Keratinocyte (primary cell): ENCODE data around the gene ST8SIA6. TPM values are rescaled to one million over a fixed set of nuclear protein-coding genes. Genes with fewer than 3 reads are reported as not detected.

Source experiments
- DNase-seq: peaks from one replicate; pipeline ENCODE4 v3.0.0-alpha.2; 2011; ENCODE audit warnings: low read depth, missing footprints, low spot score
- FAIRE-seq: peaks from 2 replicates; lab custom pipeline; 2011; peaks lifted over from hg19 to GRCh38; lab: Jason Lieb, UNC
- H2AFZ ChIP-seq: 2 replicates; pipeline ENCODE4 v1.6.0; 2012; ENCODE audit warnings: low read length, control low read depth, inconsistent platforms; ENCODE audit not compliant: control insufficient read depth
- H3K27ac ChIP-seq: 2 replicates; pipeline ENCODE4 v1.5.1; 2011; ENCODE audit warnings: low read length; ENCODE audit not compliant: control insufficient read depth, insufficient read depth
- H3K27me3 ChIP-seq: 3 replicates; pipeline ENCODE4 v1.6.0; 2011; ENCODE audit warnings: low read length; ENCODE audit not compliant: control insufficient read depth, insufficient read depth; ENCODE audit errors: extremely low read depth
- H3K36me3 ChIP-seq, 2 experiments: 2 replicates in 1 of 2; 3 replicates in 1 of 2; pipeline ENCODE4 v1.5.1; 2011; ENCODE audit warnings: low read length in 2 of 2, mild to moderate bottlenecking in 1 of 2; ENCODE audit not compliant: control insufficient read depth in 2 of 2, insufficient read depth in 2 of 2; ENCODE audit errors: extremely low read depth in 1 of 2
- H3K4me1 ChIP-seq: 3 replicates; pipeline ENCODE4 v1.5.1; 2011; ENCODE audit warnings: low read length; ENCODE audit not compliant: control insufficient read depth, insufficient read depth; ENCODE audit errors: extremely low read depth
- H3K4me2 ChIP-seq: 3 replicates; pipeline ENCODE4 v1.6.0; 2011; ENCODE audit warnings: low read depth, low read length; ENCODE audit not compliant: control insufficient read depth, insufficient read depth; ENCODE audit errors: extremely low read depth
- H3K4me3 ChIP-seq, 3 experiments: fragments of 200-600 bp in 1 of 3; sonication (generic) in 1 of 3; 2 replicates in 2 of 3; 3 replicates in 1 of 3; pipeline ENCODE4 v1.5.1; 2011 to 2016; ENCODE audit warnings: low read length in 3 of 3, mild to moderate bottlenecking in 3 of 3, control low read depth in 2 of 3, inconsistent platforms in 1 of 3, low read depth in 1 of 3, mixed read lengths in 1 of 3, mixed run types in 1 of 3, moderate library complexity in 1 of 3; ENCODE audit not compliant: control insufficient read depth in 2 of 3, insufficient read depth in 2 of 3; ENCODE audit errors: extremely low read depth in 1 of 3
- H3K79me2 ChIP-seq: 2 replicates; pipeline ENCODE4 v1.6.0; 2012; ENCODE audit warnings: low read length; ENCODE audit not compliant: control insufficient read depth, insufficient read depth
- H3K9ac ChIP-seq: 3 replicates; pipeline ENCODE4 v1.6.0; 2011; ENCODE audit warnings: low read length; ENCODE audit not compliant: control insufficient read depth, insufficient read depth; ENCODE audit errors: extremely low read depth
- H3K9me1 ChIP-seq: 3 replicates; pipeline ENCODE4 v1.6.0; 2011; ENCODE audit warnings: low read length; ENCODE audit not compliant: control insufficient read depth, insufficient read depth; ENCODE audit errors: extremely low read depth
- H3K9me3 ChIP-seq: 2 replicates; pipeline ENCODE4 v1.5.1; 2012; ENCODE audit warnings: low read depth, low read length; ENCODE audit not compliant: control insufficient read depth
- H4K20me1 ChIP-seq: 3 replicates; pipeline ENCODE4 v1.6.0; 2011; ENCODE audit warnings: low read length; ENCODE audit not compliant: control insufficient read depth, insufficient read depth; ENCODE audit errors: extremely low read depth
- CTCF ChIP-seq, 3 experiments: IDR thresholded peaks in 1 of 3; conservative IDR thresholded peaks in 1 of 3; optimal IDR thresholded peaks in 1 of 3; 2 replicates in 2 of 3; 3 replicates in 1 of 3; pipeline versions ENCODE3 to v1.5.1; 2011; ENCODE audit warnings: low read length in 3 of 3, mild to moderate bottlenecking in 3 of 3, moderate library complexity in 2 of 3, control low read depth in 1 of 3, inconsistent platforms in 1 of 3; ENCODE audit not compliant: insufficient read depth in 2 of 3; ENCODE audit errors: extremely low read depth in 1 of 3
- EZH2 ChIP-seq: IDR thresholded peaks from one replicate; pipeline ENCODE4 v1.6.1; 2012; ENCODE audit warnings: inconsistent platforms, mild to moderate bottlenecking, low read length, moderate library complexity
- dilution Hi-C: fragments of 300-500 bp; cut with MboI; formaldehyde crosslinking; loops from one replicate; pipeline ENCODE4 v1.7.0; 2020; ENCODE audit warnings: low sequenced_read_pairs; ENCODE audit not compliant: extremely low pct_ligation_motif_present
- polyA plus RNA-seq, 5 experiments: library from polyadenylated mRNA; depleted of rRNA in 3 of 5; stranded (reverse) in 3 of 5; stranded (forward) in 1 of 5; unstranded in 1 of 5; fragments of >200 nt; gene quantifications; 1 replicate in 1 of 5; 2 replicates in 3 of 5; 3 replicates in 1 of 5; pipeline versions ENCODE4 v1.2.1 to v1.2.3, GENCODE V29; 2011 to 2012; ENCODE audit warnings: missing spikeins in 2 of 5, low read depth in 1 of 5, low replicate concordance in 1 of 5

Gene ST8SIA6
- polyA plus RNA-seq, 1 donor (not counting 4 experiments of a cell fraction or from before 2014, with no cell fraction given), result not detected

GRCh38 chr10:17416442-17417211 is 37.8 kb downstream of the ST8SIA6 start:
- no peaks in the 10 kb centered on the region for H3K79me2 ChIP-seq
- peaks cover 8% of the 10 kb centered on the region for H3K27me3 ChIP-seq
- H3K4me1 ChIP-seq, result no peaks in the 10 kb centered on the region
- no peaks in the 10 kb centered on the region for H4K20me1 ChIP-seq
- no peak for FAIRE-seq
- dilution Hi-C loops, result no loop called here
- no peaks in the 10 kb centered on the region for H3K9me3 ChIP-seq
- no peak overlapping the region for H3K4me2 ChIP-seq
- no peak overlapping the region for H3K4me3 ChIP-seq
- no peak overlapping the region for H2AFZ ChIP-seq
- no peaks in the 10 kb centered on the region for H3K36me3 ChIP-seq
- H3K27ac ChIP-seq, result no peak overlapping the region
- no peak for TF ChIP-seq EZH2
- no peak for TF ChIP-seq CTCF (optimal IDR thresholded peaks at IDR 0.05 in 1 of 3, IDR thresholded peaks at IDR 0.05 in 1 of 3, conservative IDR thresholded peaks at IDR 0.05 in 1 of 3; ENCODE audit: extremely low read depth in 1 of 3, insufficient read depth in 2 of 3, low read length in 3 of 3)
- H3K9ac ChIP-seq, result no peak overlapping the region
- no peak for DNase-seq
- no peaks in the 10 kb centered on the region for H3K9me1 ChIP-seq

- FAIRE-seq, result no peak
- H3K9me1 ChIP-seq, result no peaks in the 10 kb centered on the region
- no peaks in the 10 kb centered on the region for H3K9me3 ChIP-seq
- no peak overlapping the region for H3K27ac ChIP-seq
- H3K4me2 ChIP-seq, result no peak overlapping the region
- no peaks in the 10 kb centered on the region for H3K36me3 ChIP-seq
- H4K20me1 ChIP-seq, result no peaks in the 10 kb centered on the region
- no peaks in the 10 kb centered on the region for H3K4me1 ChIP-seq
- H3K27me3 ChIP-seq, result peaks cover 8% of the 10 kb centered on the region
- no peak for DNase-seq
- H3K9ac ChIP-seq, result no peak overlapping the region
- dilution Hi-C loops, result no loop called here
- no peak overlapping the region for H3K4me3 ChIP-seq
- no peak overlapping the region for H2AFZ ChIP-seq
- TF ChIP-seq CTCF (optimal IDR thresholded peaks at IDR 0.05 in 1 of 3, IDR thresholded peaks at IDR 0.05 in 1 of 3, conservative IDR thresholded peaks at IDR 0.05 in 1 of 3; ENCODE audit: extremely low read depth in 1 of 3, insufficient read depth in 2 of 3, low read length in 3 of 3) (no peak), EZH2 (no peak)
- no peaks in the 10 kb centered on the region for H3K79me2 ChIP-seq
Measured at GRCh38 chr10:17415046-17415658, 39.2 kb downstream of the ST8SIA6 start.
